Activated naive CD4-positive, alpha-beta T cell treated with anti-CD3 and anti-CD28 coated beads, Interleukin-2, amount 50 U/mL, for 24 hours (primary cell): Measurements from ENCODE around the gene CCNB2.

Experiments
- H3K27ac Mint-ChIP-seq: one replicate; pipeline ENCODE4 v1.8.0; 2021; ENCODE audit warnings: mild to moderate bottlenecking, mixed read lengths
- H3K27me3 Mint-ChIP-seq: one replicate; pipeline ENCODE4 v1.8.0; 2021; ENCODE audit warnings: mixed read lengths
- H3K36me3 Mint-ChIP-seq: one replicate; pipeline ENCODE4 v1.8.0; 2021; ENCODE audit warnings: mixed read lengths
- H3K4me1 Mint-ChIP-seq: one replicate; pipeline ENCODE4 v1.8.0; 2021; ENCODE audit warnings: mixed read lengths
- H3K4me3 Mint-ChIP-seq: one replicate; pipeline ENCODE4 v1.8.0; 2021; ENCODE audit warnings: mild to moderate bottlenecking, mixed read lengths
- H3K9me3 Mint-ChIP-seq: one replicate; pipeline ENCODE4 v1.8.0; 2021; ENCODE audit warnings: mixed read lengths

Gene CCNB2

GRCh38 chr15:59170295-59171066 is 65.5 kb downstream of the CCNB2 start:
- Mint-ChIP-seq H3K4me1 (peaks cover 3% of the 10 kb centered on the region), H3K9me3 (no peaks in the 10 kb centered on the region), H3K27ac (no peak overlapping the region), H3K36me3 (no peaks in the 10 kb centered on the region), H3K27me3 (no peaks in the 10 kb centered on the region), H3K4me3 (no peak overlapping the region)

GRCh38 chr15:59171067-59171397 is 66.1 kb downstream of the CCNB2 start:
- Mint-ChIP-seq H3K4me1 (peaks cover 3% of the 10 kb centered on the region), H3K27ac (no peak overlapping the region), H3K9me3 (no peaks in the 10 kb centered on the region), H3K4me3 (no peak overlapping the region), H3K36me3 (no peaks in the 10 kb centered on the region), H3K27me3 (peaks cover 2% of the 10 kb centered on the region)

GRCh38 chr15:59172289-59172901 is 67.4 kb downstream of the CCNB2 start:
- no peaks in the 10 kb centered on the region for H3K36me3 Mint-ChIP-seq
- no peak overlapping the region for H3K4me3 Mint-ChIP-seq
- H3K27ac Mint-ChIP-seq: no peak overlapping the region
- H3K4me1 Mint-ChIP-seq: peaks cover 3% of the 10 kb centered on the region
- H3K27me3 Mint-ChIP-seq: peaks cover 5% of the 10 kb centered on the region
- no peaks in the 10 kb centered on the region for H3K9me3 Mint-ChIP-seq

GRCh38 chr15:59173194-59173593 is 68.2 kb downstream of the CCNB2 start:
- H3K4me1 Mint-ChIP-seq: peaks cover 3% of the 10 kb centered on the region
- H3K9me3 Mint-ChIP-seq: no peaks in the 10 kb centered on the region
- H3K4me3 Mint-ChIP-seq: no peak overlapping the region
- H3K36me3 Mint-ChIP-seq: no peaks in the 10 kb centered on the region
- H3K27ac Mint-ChIP-seq: no peak overlapping the region
- H3K27me3 Mint-ChIP-seq: peaks cover 9% of the 10 kb centered on the region

GRCh38 chr15:59174151-59174834 is 69.3 kb downstream of the CCNB2 start:
- H3K27ac Mint-ChIP-seq: no peak overlapping the region
- no peak overlapping the region for H3K4me3 Mint-ChIP-seq
- H3K27me3 Mint-ChIP-seq: peaks cover 9% of the 10 kb centered on the region
- no peaks in the 10 kb centered on the region for H3K36me3 Mint-ChIP-seq
- no peaks in the 10 kb centered on the region for H3K9me3 Mint-ChIP-seq
- peaks cover 3% of the 10 kb centered on the region for H3K4me1 Mint-ChIP-seq
